Stomach (tissue), 9 donors: Measurements from ENCODE around the gene TAF15. TPM values are rescaled to one million over a fixed set of nuclear protein-coding genes. Genes with fewer than 3 reads are reported as not detected.

Experiments used
- DNase-seq, 2 donors: peaks; one replicate each; pipeline versions ENCODE4 v3.0.0 to v3.0.0-alpha.2; 2013 to 2019
- H3K27ac ChIP-seq, 5 donors: fragments of 200-600 bp in 4 of 5; sonication (generic) in 4 of 5; one replicate each; pipeline ENCODE4 v1.5.1; 2013 to 2019; ENCODE audit warnings: mild to moderate bottlenecking in 1 of 5, moderate library complexity in 1 of 5
- H3K27me3 ChIP-seq, 3 donors: fragments of 200-600 bp; sonication (generic); one replicate each; pipeline ENCODE4 v1.5.1; 2017 to 2019; ENCODE audit warnings: mixed run types in 1 of 3
- H3K36me3 ChIP-seq, 4 donors: fragments of 200-600 bp; sonication (generic); 1 replicate in 3 of 4; 2 replicates in 1 of 4; pipeline ENCODE4 v1.5.1; 2016 to 2019
- H3K4me1 ChIP-seq, 4 donors: fragments of 200-600 bp; sonication (generic); one replicate each; pipeline ENCODE4 v1.5.1; 2016 to 2019
- H3K4me3 ChIP-seq, 4 donors: fragments of 200-600 bp; sonication (generic) in 3 of 4; one replicate each; pipeline ENCODE4 v1.5.1; 2016 to 2019; ENCODE audit warnings: mild to moderate bottlenecking in 1 of 4
- H3K9me3 ChIP-seq, 4 donors: fragments of 200-600 bp; sonication (generic); one replicate each; pipeline ENCODE4 v1.5.1; 2016 to 2019
- CTCF ChIP-seq, 7 experiments: fragments of 450-650 bp in 4 of 7; fragments of 200-600 bp in 3 of 7; sonication (generic) in 3 of 7; IDR thresholded peaks; one replicate each; pipeline ENCODE4 v1.5.1; 2016 to 2019; ENCODE audit warnings: antibody characterized with exemption in 7 of 7, control low read depth in 2 of 7, mild to moderate bottlenecking in 1 of 7
- EP300 ChIP-seq: sonication (generic); formaldehyde crosslinking; IDR thresholded peaks from one replicate; pipeline ENCODE4 v1.6.1; 2017; ENCODE audit warnings: antibody characterized with exemption
- POLR2A ChIP-seq, 4 donors: fragments of 450-650 bp; IDR thresholded peaks; one replicate each; pipeline ENCODE4 v1.6.1; 2016; ENCODE audit warnings: antibody characterized with exemption in 4 of 4, control low read depth in 2 of 4, mild to moderate bottlenecking in 1 of 4, moderate library complexity in 1 of 4
- POLR2AphosphoS5 ChIP-seq, 3 donors: sonication (generic); formaldehyde crosslinking; IDR thresholded peaks; one replicate each; pipeline ENCODE4 v1.6.1; 2016; ENCODE audit warnings: antibody characterized with exemption in 3 of 3
- WGBS, 5 donors: extraction: QIAGEN DNeasy Blood & Tissue Kit in 3 of 5; methylation state at CpG; one replicate each; pipeline versions ENCODE4 v1.1.5 to v1.1.7; 2013 to 2018; 5-methylcytosine and 5-hydroxymethylcytosine counted together
- intact Hi-C: fragments of 100-400 bp; cut with DNase I; formaldehyde crosslinking; loops from one replicate; pipeline ENCODE4 v1.15.1; 2023; ENCODE audit warnings: low total_unique reads
- polyA plus RNA-seq, 3 donors: library from polyadenylated mRNA; stranded (reverse); fragments of 200-250 nt; gene quantifications; one replicate each; pipeline ENCODE4 v1.2.3, GENCODE V29; 2013
- total RNA-seq, 5 donors: library from RNA; depleted of rRNA; stranded (reverse); fragments of >200 nt; gene quantifications; one replicate each; pipeline versions ENCODE4 v1.1.0 to v1.2.3, GENCODE V29; 2014 to 2016
- donor health status: healthy with polysubstance abuse.
- donor health status: Bipolar disorder and iron deficiency.
- donor health status: healthy.

Gene TAF15
- total and polyA plus RNA-seq, 8 donors: 21.1 to 127 (median 78.5) TPM

- Histone ChIP-seq H3K27me3 (no peaks in the 10 kb centered on the region), H3K4me3 (no peak overlapping the region), H3K36me3 (no peaks in the 10 kb centered on the region), H3K9me3 (no peaks in the 10 kb centered on the region), H3K27ac (no peak overlapping the region), H3K4me1 (peaks cover 18 to 48% (median 38%) of the 10 kb centered on the region in 4 donors)
- TF ChIP-seq POLR2A (IDR thresholded peaks at IDR 0.05) (no peak), CTCF (IDR thresholded peaks at IDR 0.05) (no peak), EP300 (no peak), POLR2AphosphoS5 (IDR thresholded peaks at IDR 0.05) (no peak)
- intact Hi-C loops: loop anchor here (5.0 kb wide), 1 partner anchor 40 kb away; no protein-coding TSS in a partner anchor
- no peak for DNase-seq
- 73 to 82% (median 78%) methylated on average over 7 of the region's 7 CpGs for WGBS, 5 donors
These were observed 1.7 kb upstream of the TAF15 start for GRCh38 chr17:35807371-35808144.

- no peaks in the 10 kb centered on the region for H3K36me3 ChIP-seq
- peak in 1 of 2 donors; percentile 21 for DNase-seq
- H3K4me1 ChIP-seq: peaks cover 18 to 55% (median 43%) of the 10 kb centered on the region in 4 donors
- TF ChIP-seq POLR2A (IDR thresholded peaks at IDR 0.05) (no peak), POLR2AphosphoS5 (IDR thresholded peaks at IDR 0.05) (no peak), EP300 (no peak), CTCF (IDR thresholded peaks at IDR 0.05) (no peak)
- peak overlapping the region; percentile 93 to 98 (median 96) for H3K27ac ChIP-seq
- WGBS, 5 donors: 27 to 34% (median 32%) methylated on average over 19 of the region's 19 CpGs
- H3K4me3 ChIP-seq: peak overlapping the region; percentile 79 to 96 (median 88)
- intact Hi-C loops: loop anchor here (5.0 kb wide), 1 partner anchor 41 kb away; no protein-coding TSS in a partner anchor
- no peaks in the 10 kb centered on the region for H3K27me3 ChIP-seq
- H3K9me3 ChIP-seq: no peaks in the 10 kb centered on the region
These were observed 883 bp upstream of the TAF15 start for GRCh38 chr17:35808240-35808961.

GRCh38 chr17:35809855-35810461 is 674 bp downstream of the TAF15 start:
- peak in 1 of 2 donors; percentile 20 for DNase-seq
- H3K9me3 ChIP-seq: no peaks in the 10 kb centered on the region
- intact Hi-C loops: loop anchor here (5.0 kb wide), 1 partner anchor 43 kb away; no protein-coding TSS in a partner anchor
- 0 to 1% (median 0%) methylated on average over 7 to 24 of the region's 24 CpGs for WGBS, 5 donors
- no peak for TF ChIP-seq POLR2A (IDR thresholded peaks at IDR 0.05)
- no peak for TF ChIP-seq POLR2AphosphoS5 (IDR thresholded peaks at IDR 0.05)
- TF ChIP-seq CTCF (IDR thresholded peaks at IDR 0.05): no peak
- no peak for TF ChIP-seq EP300
- H3K27ac ChIP-seq: peak overlapping the region; percentile 93 to 98 (median 96)
- H3K36me3 ChIP-seq: no peaks in the 10 kb centered on the region
- H3K4me3 ChIP-seq: peak overlapping the region; percentile 79 to 96 (median 88)
- H3K4me1 ChIP-seq: peaks cover 18 to 62% (median 44%) of the 10 kb centered on the region in 4 donors
- no peaks in the 10 kb centered on the region for H3K27me3 ChIP-seq

- Histone ChIP-seq H3K4me1 (peaks cover 18 to 75% (median 58%) of the 10 kb centered on the region in 4 donors), H3K27ac (no peak overlapping the region)
These were observed 2.5 kb downstream of the TAF15 start for GRCh38 chr17:35811759-35812158.

More at GRCh38 chr17:35811759-35812158, 2.5 kb downstream of the TAF15 start:
- Histone ChIP-seq H3K27me3 (no peaks in the 10 kb centered on the region), H3K9me3 (no peaks in the 10 kb centered on the region), H3K36me3 (peaks cover 0 to 8% (median 3%) of the 10 kb centered on the region in 4 donors), H3K4me3 (peak overlapping the region in 1 of 4 donors; percentile 79)
- no peak for DNase-seq
- WGBS, 5 donors: 73 to 81% (median 75%) methylated on average over 6 of the region's 6 CpGs
- no peak for TF ChIP-seq POLR2A (IDR thresholded peaks at IDR 0.05)
- no peak for TF ChIP-seq EP300
- TF ChIP-seq POLR2AphosphoS5 (IDR thresholded peaks at IDR 0.05): no peak
- TF ChIP-seq CTCF (IDR thresholded peaks at IDR 0.05): no peak
- intact Hi-C loops: no loop called here
